Measurements from ENCODE around the gene SLAMF9. TPM values are rescaled to one million over a fixed set of nuclear protein-coding genes. Genes with fewer than 3 reads are reported as not detected.

The SLAMF9 gene
- total RNA-seq, 2 donors from 2014 or later = not detected

DNA sequence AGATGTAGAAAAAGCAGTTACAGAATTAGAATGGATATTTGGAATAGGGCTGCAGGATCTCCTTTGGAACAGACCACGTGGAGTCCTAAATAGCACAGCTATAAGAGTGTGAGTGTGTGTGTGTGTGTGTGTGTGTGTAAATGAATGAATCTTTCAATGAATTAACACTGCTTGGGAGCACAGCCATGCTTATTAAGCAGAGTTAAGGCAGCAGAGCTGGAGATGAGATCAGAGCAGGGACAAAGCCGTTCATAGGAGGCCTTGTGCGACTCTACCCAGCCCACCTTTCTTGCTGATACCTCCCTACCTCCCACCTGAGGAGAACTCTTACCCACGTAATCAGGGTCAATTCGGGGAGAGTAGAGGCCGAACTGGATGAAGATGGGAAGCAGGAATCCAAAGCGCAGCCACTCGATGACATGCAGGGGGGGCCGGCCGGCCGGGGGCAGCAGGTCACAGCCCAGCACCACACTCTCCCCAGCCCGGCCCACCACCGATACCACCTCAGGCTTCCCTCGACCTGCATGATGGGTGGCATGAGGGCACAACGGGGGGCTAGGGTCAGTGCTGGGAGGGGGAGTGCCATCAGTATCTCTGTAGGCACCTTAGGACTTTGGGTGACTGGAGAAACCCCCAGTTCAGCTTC, 11.3 kb downstream of the SLAMF9 start:
- no peaks in the 10 kb centered on the region for H3K36me3 ChIP-seq
- H3K4me1 ChIP-seq = peaks cover 0 to 31% of the 10 kb centered on the region in 2 donors
- TF ChIP-seq, protein P1, sequence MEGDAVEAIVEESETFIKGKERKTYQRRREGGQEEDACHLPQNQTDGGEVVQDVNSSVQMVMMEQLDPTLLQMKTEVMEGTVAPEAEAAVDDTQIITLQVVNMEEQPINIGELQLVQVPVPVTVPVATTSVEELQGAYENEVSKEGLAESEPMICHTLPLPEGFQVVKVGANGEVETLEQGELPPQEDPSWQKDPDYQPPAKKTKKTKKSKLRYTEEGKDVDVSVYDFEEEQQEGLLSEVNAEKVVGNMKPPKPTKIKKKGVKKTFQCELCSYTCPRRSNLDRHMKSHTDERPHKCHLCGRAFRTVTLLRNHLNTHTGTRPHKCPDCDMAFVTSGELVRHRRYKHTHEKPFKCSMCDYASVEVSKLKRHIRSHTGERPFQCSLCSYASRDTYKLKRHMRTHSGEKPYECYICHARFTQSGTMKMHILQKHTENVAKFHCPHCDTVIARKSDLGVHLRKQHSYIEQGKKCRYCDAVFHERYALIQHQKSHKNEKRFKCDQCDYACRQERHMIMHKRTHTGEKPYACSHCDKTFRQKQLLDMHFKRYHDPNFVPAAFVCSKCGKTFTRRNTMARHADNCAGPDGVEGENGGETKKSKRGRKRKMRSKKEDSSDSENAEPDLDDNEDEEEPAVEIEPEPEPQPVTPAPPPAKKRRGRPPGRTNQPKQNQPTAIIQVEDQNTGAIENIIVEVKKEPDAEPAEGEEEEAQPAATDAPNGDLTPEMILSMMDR (IDR thresholded peaks at IDR 0.05) = no peak
- no peaks in the 10 kb centered on the region for H3K27me3 ChIP-seq
- H3K27ac ChIP-seq = no peak overlapping the region
- H3K9me3 ChIP-seq = no peaks in the 10 kb centered on the region
- DNase-seq (ENCODE audit: low spot score) = no peak
- H3K4me3 ChIP-seq = no peak overlapping the region

DNA sequence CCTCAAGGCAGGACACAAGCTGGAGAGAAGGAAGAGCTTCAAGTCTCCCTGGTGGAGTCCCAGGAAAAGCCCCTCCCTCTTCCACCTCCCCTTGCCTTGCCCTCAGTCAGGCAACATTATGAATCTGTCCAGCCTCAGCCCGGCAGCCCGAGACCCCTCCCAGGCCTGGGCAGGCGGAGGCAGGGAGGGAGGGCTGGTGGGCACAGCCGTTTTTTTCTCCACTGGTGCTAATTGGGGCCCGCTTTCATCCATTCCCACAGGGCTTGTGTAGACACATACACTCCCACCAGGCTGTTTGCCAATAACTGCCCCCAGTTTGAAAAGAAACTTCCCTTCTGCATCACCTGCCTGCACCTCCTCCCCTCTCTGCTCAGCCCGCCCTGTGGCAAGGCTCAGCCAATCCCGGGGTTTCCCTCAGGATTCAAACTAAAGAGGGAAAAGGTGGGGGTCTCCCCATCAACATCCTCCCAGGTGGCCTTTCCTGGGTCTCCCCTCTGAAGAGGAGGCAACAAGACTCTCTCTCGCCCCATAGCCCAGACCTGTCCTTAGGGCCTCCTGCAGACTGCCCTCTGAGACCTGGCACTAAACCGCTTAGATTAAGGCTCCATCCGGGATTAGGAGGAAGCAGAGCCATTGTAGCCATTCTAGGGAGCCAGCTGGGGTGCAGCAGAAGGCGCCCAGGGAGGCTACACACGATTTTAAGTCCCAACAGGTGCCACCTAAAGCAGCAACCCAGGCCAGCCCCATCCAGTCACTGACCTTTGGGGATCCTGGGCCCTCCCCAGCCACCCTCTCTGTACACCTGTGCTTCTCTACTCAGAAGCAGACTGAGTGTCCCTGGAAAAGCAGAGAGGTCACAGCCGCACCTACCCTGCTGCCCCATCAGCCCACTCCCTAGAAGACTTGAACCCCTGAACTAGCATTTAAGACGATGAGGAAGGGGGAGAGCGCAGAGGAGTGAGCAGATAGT, 12.2 kb downstream of the SLAMF9 start:
- Histone ChIP-seq H3K4me1 (peaks cover 0 to 40% of the 10 kb centered on the region in 2 donors), H3K4me3 (no peak overlapping the region), H3K27ac (no peak overlapping the region), H3K9me3 (no peaks in the 10 kb centered on the region), H3K36me3 (no peaks in the 10 kb centered on the region), H3K27me3 (no peaks in the 10 kb centered on the region)
- TF ChIP-seq, protein P1 (IDR thresholded peaks at IDR 0.05) = no peak
- no peak for DNase-seq (ENCODE audit: low spot score)

DNA sequence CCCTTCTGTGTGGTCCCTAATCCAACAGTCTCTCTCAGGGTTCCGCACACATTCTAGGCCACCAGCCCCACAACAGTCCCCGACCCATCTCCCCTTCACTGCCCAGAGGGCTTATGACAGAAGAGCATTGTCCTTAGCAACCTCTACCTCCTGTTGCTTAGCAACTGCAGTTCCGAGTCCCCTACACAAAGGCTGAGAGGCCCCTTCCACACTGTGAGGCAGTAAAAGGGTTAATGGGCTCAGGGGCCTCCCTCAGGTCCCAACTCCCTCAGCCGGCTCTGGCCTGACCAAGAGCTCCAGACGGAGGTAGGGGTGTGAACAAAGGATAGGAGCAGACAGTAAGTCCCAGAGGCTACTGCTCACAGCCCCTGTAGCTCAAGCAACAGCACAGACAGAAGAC, 12.9 kb downstream of the SLAMF9 start:
- TF ChIP-seq, protein P1 (IDR thresholded peaks at IDR 0.05) = no peak
- H3K36me3 ChIP-seq = no peaks in the 10 kb centered on the region
- H3K4me3 ChIP-seq = no peak overlapping the region
- H3K4me1 ChIP-seq = peaks cover 0 to 43% of the 10 kb centered on the region in 2 donors
- H3K27ac ChIP-seq = no peak overlapping the region
- H3K9me3 ChIP-seq = no peaks in the 10 kb centered on the region
- no peak for DNase-seq (ENCODE audit: low spot score)
- no peaks in the 10 kb centered on the region for H3K27me3 ChIP-seq

DNA sequence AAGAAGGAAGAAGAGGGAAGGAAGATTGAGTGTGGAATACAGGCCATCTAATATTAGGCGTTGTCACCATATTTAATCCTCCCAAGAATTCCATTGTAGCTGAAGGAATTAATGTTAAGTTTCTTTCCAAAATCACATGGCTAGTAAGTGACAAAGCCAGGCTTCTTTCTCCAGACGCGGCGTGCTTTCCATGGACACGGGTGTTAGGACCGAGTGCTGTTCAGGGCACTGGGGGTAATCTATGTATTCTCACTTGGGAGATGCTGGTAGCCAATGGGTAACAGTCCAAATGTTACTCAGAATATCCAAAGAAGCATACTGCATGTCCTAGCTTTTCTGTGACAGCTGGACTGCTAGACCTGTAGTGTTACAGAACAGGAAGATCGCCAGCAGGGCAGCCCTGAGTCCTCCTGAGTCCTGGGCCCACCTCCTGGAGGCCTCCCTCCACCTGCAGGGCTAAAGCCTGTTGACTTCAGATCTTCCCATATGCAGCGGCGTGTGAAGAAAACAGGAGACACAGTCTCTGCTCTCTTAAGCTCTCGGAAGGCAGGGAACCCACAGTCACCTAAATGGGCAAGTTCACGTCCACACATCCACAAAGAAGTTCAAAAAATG, 13.9 kb downstream of the SLAMF9 start:
- Histone ChIP-seq H3K9me3 (no peaks in the 10 kb centered on the region), H3K4me1 (peaks cover 0 to 36% of the 10 kb centered on the region in 2 donors), H3K36me3 (no peaks in the 10 kb centered on the region), H3K27ac (peak overlapping the region in 1 of 2 donors; percentile 13), H3K27me3 (no peaks in the 10 kb centered on the region), H3K4me3 (no peak overlapping the region)
- DNase-seq (ENCODE audit: low spot score) = no peak
- TF ChIP-seq, protein P1 (IDR thresholded peaks at IDR 0.05) = no peak

DNA sequence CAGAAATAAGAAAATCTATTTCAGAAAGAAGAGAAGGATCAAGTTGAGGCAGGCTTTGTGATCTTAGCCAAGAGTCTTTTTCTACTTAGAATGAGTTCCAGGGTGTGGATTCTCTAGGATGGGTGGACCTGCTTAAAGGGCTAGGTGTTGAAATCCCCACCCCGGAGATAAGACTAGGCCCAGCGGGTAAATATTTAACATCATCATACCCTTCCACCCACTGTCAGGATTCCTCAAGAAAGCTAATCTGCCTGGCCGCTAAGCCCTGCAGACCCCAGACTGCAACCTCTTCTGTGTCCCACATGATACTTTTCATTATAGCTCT, 14.4 kb downstream of the SLAMF9 start:
- Histone ChIP-seq H3K36me3 (no peaks in the 10 kb centered on the region), H3K27ac (peak overlapping the region in 1 of 2 donors; percentile 13), H3K9me3 (no peaks in the 10 kb centered on the region), H3K27me3 (no peaks in the 10 kb centered on the region), H3K4me3 (no peak overlapping the region), H3K4me1 (peaks cover 0 to 31% of the 10 kb centered on the region in 2 donors)
- TF ChIP-seq, protein P1 (IDR thresholded peaks at IDR 0.05) = no peak
- DNase-seq (ENCODE audit: low spot score) = no peak
